ENCODE data around the gene TSPAN9. TPM values are rescaled to one million over a fixed set of nuclear protein-coding genes. Genes with fewer than 3 reads are reported as not detected.
A peak's percentile ranks its signal among the peaks of the same experiment; 100 is the strongest.

The TSPAN9 gene
- total RNA-seq, 2 experiments from 2014 or later: 0.07 TPM; not detected in 1

- POLR2A ChIA-PET: no interaction called here
- ATAC-seq (no peak), DNase-seq (no peak)
- Mint-ChIP-seq H3K36me3 (ENCODE audit: low read depth) (no peaks in the 10 kb centered on the region), H3K9me3 (no peaks in the 10 kb centered on the region), H3K4me3 (peak overlapping the region; percentile 63), H3K27me3 (peaks cover 18% of the 10 kb centered on the region), H3K27ac (no peak overlapping the region), H3K4me1 (ENCODE audit: low read depth) (peaks cover 6% of the 10 kb centered on the region)
- TF ChIP-seq CTCF (IDR thresholded peaks at IDR 0.05): no peak
- CTCF ChIA-PET: no interaction called here
- intact Hi-C loops (cut with micrococcal nuclease): loop anchor here (5.0 kb wide), 1 partner anchor 195 kb away; no protein-coding TSS in a partner anchor
Observed at GRCh38 chr12:3077572-3078081, 448 bp downstream of the TSPAN9 start.

- Mint-ChIP-seq H3K4me3 (peak overlapping the region; percentile 63), H3K4me1 (ENCODE audit: low read depth) (peaks cover 5% of the 10 kb centered on the region), H3K9me3 (no peaks in the 10 kb centered on the region), H3K27me3 (peaks cover 17% of the 10 kb centered on the region), H3K36me3 (ENCODE audit: low read depth) (no peaks in the 10 kb centered on the region), H3K27ac (no peak overlapping the region)
- no peak for DNase-seq
- ATAC-seq: no peak
- ChIA-PET CTCF (no interaction called here), POLR2A (no interaction called here)
- intact Hi-C loops (cut with micrococcal nuclease): loop anchor here (5.0 kb wide), 1 partner anchor 194 kb away; no protein-coding TSS in a partner anchor
- no peak for TF ChIP-seq CTCF (IDR thresholded peaks at IDR 0.05)
Observed at GRCh38 chr12:3078086-3078820, 1.1 kb downstream of the TSPAN9 start.

- intact Hi-C loops (cut with micrococcal nuclease): no loop called here
- Mint-ChIP-seq H3K27me3 (peaks cover 8% of the 10 kb centered on the region), H3K36me3 (ENCODE audit: low read depth) (no peaks in the 10 kb centered on the region), H3K4me1 (ENCODE audit: low read depth) (peaks cover under 1% of the 10 kb centered on the region), H3K27ac (no peak overlapping the region), H3K9me3 (no peaks in the 10 kb centered on the region), H3K4me3 (no peak overlapping the region)
- ChIA-PET POLR2A (no interaction called here), CTCF (interaction anchor here (1.0 kb wide), 1 partner anchor 12 kb away, joined by 3 read pairs; no protein-coding TSS in a partner anchor)
- no peak for TF ChIP-seq CTCF (IDR thresholded peaks at IDR 0.05)
- no peak for ATAC-seq
- DNase-seq: no peak
Observed at GRCh38 chr12:3081091-3081490, 3.9 kb downstream of the TSPAN9 start.

- POLR2A ChIA-PET: no interaction called here
- no peak overlapping the region for H3K27ac Mint-ChIP-seq
- no peak for TF ChIP-seq CTCF (IDR thresholded peaks at IDR 0.05)
Observed at GRCh38 chr12:3081886-3082285, 4.7 kb downstream of the TSPAN9 start.

GRCh38 chr12:3083241-3083920 is 6.2 kb downstream of the TSPAN9 start:
- Mint-ChIP-seq H3K4me1 (ENCODE audit: low read depth) (no peaks in the 10 kb centered on the region), H3K36me3 (ENCODE audit: low read depth) (no peaks in the 10 kb centered on the region), H3K27me3 (peaks cover 1% of the 10 kb centered on the region), H3K9me3 (no peaks in the 10 kb centered on the region), H3K27ac (no peak overlapping the region), H3K4me3 (no peak overlapping the region)
- CTCF ChIA-PET: interaction anchor here (1.5 kb wide), 1 partner anchor 10 kb away, joined by 3 read pairs; no protein-coding TSS in a partner anchor
- DNase-seq: no peak
- ATAC-seq: no peak
- TF ChIP-seq CTCF (IDR thresholded peaks at IDR 0.05): no peak
- POLR2A ChIA-PET: no interaction called here
- intact Hi-C loops (cut with micrococcal nuclease): no loop called here

More at GRCh38 chr12:3081886-3082285, 4.7 kb downstream of the TSPAN9 start:
- intact Hi-C loops (cut with micrococcal nuclease): no loop called here
- no peaks in the 10 kb centered on the region for H3K36me3 Mint-ChIP-seq (ENCODE audit: low read depth)
- CTCF ChIA-PET: no interaction called here
- no peak overlapping the region for H3K4me3 Mint-ChIP-seq
- no peak for ATAC-seq
- no peaks in the 10 kb centered on the region for H3K9me3 Mint-ChIP-seq
- H3K27me3 Mint-ChIP-seq: peaks cover 8% of the 10 kb centered on the region
- no peak for DNase-seq
- H3K4me1 Mint-ChIP-seq (ENCODE audit: low read depth): no peaks in the 10 kb centered on the region
